Measurements from ENCODE around the gene UAP1L1. TPM values are rescaled to one million over a fixed set of nuclear protein-coding genes. Genes with fewer than 3 reads are reported as not detected.
A peak's percentile ranks its signal among the peaks of the same experiment; 100 is the strongest.

The UAP1L1 gene
- total RNA-seq, 2 experiments from 2014 or later: 63.1 to 66.8 TPM

DNA sequence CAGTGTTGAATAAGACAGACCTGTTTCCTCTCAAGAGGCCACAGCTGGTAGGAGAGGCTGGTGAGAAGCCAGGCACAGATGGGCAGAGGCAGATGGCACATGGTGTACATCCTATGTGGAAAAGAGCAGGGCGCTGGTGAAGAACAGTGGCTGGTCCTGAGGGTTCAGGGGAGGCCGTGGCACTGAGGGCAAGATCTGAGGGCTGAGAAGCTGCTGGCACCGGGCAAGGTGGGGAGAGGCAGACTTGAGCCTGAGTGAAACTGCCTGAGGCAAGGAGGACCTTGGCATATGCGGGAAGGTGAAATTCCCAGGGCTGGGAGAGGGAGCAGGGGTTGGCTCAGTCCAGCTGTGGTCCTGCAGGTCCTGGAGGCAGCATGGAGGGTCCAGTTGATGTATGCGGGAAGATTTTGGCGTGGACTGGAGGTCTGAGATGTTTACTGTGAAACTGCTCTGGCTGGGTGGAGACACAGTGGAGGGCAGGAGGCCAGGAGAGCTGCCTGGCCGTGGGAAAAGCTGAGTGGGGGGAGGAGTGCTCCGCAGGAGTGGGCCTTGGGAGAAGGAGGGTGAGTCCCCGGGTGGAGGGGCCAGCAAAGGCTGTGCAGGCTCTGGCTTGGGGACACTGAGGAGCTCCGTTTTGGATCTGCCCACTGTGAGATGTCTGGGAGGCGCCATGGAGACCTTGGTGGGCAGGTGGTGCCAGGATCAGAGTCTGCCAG, 12.1 kb downstream of the UAP1L1 start:
- Mint-ChIP-seq H3K27me3 (ENCODE audit: low read depth) (no peaks in the 10 kb centered on the region), H3K4me1 (ENCODE audit: low read depth) (peaks cover 38% of the 10 kb centered on the region), H3K4me3 (no peak overlapping the region), H3K9me3 (ENCODE audit: insufficient read depth) (no peaks in the 10 kb centered on the region), H3K27ac (peak overlapping the region; percentile 71), H3K36me3 (ENCODE audit: low read depth) (peaks cover 31% of the 10 kb centered on the region)
- CTCF ChIA-PET: interaction anchor here (0.6 to 5.0 kb wide), 6 partner anchors 13 to 272 kb away, joined by 3 to 67 read pairs (median 3); partner anchors contain the start of genes SAPCD2 and UAP1L1
- POLR2A ChIA-PET: interaction anchor here (1.7 kb wide), 1 partner anchor 151 kb away, joined by 4 read pairs; the partner anchor contains the start of gene TUBB4B
- DNase-seq (no peak), ATAC-seq (no peak)

DNA sequence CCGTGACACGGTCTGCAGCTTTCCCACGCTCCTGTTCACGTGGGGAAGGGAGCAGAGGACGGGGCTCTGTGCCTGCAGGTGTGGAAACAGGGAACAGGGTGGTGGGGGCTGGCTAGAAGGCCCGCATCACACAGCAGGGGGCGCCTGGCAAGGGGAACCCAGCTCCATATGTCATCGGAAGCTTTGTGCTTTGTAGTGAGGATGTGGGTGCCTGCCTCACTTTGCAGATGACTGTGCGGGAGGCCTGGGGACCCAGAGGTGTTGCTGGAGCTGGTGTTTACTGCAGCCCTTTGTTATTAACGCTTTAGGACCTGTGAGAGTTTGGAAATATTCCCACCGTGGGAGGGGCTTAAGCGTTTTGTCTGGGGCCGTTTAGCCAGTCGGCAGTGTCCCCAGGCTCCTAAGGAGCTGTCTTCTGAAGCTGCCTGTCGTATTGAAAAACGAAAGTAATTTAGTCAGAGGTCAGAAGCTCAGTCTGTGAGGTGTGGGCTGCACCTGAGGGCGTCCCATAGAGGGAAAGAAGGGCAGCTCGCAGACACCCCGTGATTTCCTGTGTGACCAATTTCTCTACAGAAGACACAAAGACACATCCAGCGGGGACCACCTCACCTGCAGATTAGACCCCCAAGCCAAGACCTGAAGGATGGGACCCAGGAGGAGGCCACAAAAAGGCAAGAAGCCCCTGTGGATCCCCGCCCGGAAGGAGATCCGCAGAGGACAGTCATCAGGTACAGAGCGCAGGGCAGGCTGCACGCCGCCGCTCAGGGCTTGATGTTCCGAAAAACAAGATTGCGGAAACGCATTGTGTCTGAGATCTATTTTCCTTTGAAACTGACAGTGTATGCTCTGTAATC, 18.6 kb downstream of the UAP1L1 start:
- CTCF ChIA-PET: interaction anchor here (0.8 to 2.5 kb wide), 27 partner anchors 9 to 327 kb away, joined by 3 to 41 read pairs (median 7); partner anchors contain the start of genes CYSRT1, DPP7, EXD3 and MAN1B1
- no peaks in the 10 kb centered on the region for H3K9me3 Mint-ChIP-seq (ENCODE audit: insufficient read depth)
- POLR2A ChIA-PET: interaction anchor here (0.7 to 2.4 kb wide), 13 partner anchors 9 to 148 kb away, joined by 3 to 44 read pairs (median 6); partner anchors contain the start of genes ANAPC2, MAN1B1, NDOR1 and SSNA1
- H3K4me3 Mint-ChIP-seq: peak overlapping the region; percentile 76
- peak overlapping the region; percentile 97 for H3K27ac Mint-ChIP-seq
- H3K36me3 Mint-ChIP-seq (ENCODE audit: low read depth): peaks cover 31% of the 10 kb centered on the region
- no peaks in the 10 kb centered on the region for H3K27me3 Mint-ChIP-seq (ENCODE audit: low read depth)
- DNase-seq: peak; percentile 94
- peaks cover 23% of the 10 kb centered on the region for H3K4me1 Mint-ChIP-seq (ENCODE audit: low read depth)
- ATAC-seq: peak; percentile 99

DNA sequence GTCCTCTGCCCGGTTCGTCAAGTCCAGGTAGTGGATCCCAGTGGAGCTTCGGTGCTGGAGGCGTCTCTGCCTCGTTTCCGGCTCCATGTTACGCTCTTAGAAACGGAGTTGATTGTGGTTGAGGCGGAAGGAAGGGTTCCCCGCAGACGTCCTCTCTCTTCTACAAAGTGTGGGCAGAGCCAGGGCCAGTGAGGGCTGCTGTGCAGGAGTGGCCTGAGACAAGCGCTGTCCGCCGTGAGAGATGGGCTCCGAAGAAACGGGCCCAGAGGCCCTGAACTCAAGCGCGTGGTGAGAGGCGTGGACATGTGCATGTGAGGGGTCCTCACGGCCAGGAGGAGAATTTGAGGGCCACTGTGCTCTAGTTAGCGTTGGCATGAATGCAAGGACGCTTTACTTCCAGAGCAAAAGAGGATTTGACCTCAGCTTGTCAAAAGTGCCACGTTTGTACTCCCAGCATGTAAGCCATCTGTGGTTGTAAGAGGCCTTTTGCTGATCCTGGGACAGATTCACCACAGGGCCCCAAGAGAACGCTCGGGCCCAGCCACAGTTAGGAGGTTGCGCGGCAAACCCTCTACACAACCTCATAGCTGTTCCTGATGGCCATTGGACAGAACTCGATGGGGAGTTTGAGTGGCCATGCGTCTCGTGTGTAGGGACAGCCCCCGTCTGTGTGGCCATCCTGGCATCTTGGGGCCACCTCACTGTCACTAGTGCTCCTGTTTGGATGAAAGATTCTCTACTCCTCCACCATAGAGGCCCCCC, 19.6 kb downstream of the UAP1L1 start:
- no peak for ATAC-seq
- Mint-ChIP-seq H3K27ac (peak overlapping the region; percentile 97), H3K27me3 (ENCODE audit: low read depth) (no peaks in the 10 kb centered on the region), H3K4me3 (peak overlapping the region; percentile 76), H3K4me1 (ENCODE audit: low read depth) (peaks cover 23% of the 10 kb centered on the region), H3K36me3 (ENCODE audit: low read depth) (peaks cover 28% of the 10 kb centered on the region), H3K9me3 (ENCODE audit: insufficient read depth) (no peaks in the 10 kb centered on the region)
- no peak for DNase-seq
- ChIA-PET POLR2A (interaction anchor here (1.6 to 2.4 kb wide), 6 partner anchors 10 to 144 kb away, joined by 7 to 44 read pairs (median 8); partner anchors contain the start of genes ANAPC2, MAN1B1, SSNA1 and TUBB4B), CTCF (interaction anchor here (0.7 to 2.5 kb wide), 14 partner anchors 8 to 140 kb away, joined by 4 to 41 read pairs (median 11); partner anchors contain the start of genes CYSRT1, DPP7, MAN1B1 and NPDC1)

DNA sequence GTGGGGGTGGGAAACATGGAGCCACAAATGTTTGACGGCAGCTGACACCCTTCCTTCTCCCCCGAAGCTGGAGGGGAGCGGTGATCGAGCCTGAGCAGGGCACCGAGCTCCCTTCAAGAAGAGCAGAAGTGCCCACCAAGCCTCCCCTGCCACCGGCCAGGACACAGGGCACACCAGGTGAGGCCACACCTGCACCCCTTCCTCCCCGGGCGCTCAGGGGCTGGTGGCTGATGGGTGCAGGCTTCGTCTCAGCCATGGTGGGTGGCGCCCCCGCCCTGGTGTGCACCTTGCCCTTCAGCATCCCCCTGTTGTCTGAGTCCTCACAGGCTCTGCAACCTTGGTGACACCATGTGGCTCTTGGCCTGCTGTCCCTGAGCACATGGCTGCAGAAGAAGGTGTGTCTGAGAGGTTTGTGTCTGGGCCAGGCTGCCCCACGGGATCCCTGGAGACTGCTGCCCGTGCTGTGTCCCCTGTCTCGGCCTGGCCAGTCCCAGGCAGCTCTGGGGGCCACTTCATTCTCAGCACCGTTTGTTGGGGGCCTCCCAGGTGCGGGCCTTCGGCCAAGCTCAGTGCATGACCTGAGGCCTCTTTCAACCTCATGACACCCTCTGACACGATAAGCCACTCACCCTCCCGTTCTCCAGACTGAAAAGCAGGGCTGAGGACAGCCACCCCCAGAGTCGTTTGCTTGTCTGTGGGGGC, 20.6 kb downstream of the UAP1L1 start:
- no peak overlapping the region for H3K27ac Mint-ChIP-seq

DNA sequence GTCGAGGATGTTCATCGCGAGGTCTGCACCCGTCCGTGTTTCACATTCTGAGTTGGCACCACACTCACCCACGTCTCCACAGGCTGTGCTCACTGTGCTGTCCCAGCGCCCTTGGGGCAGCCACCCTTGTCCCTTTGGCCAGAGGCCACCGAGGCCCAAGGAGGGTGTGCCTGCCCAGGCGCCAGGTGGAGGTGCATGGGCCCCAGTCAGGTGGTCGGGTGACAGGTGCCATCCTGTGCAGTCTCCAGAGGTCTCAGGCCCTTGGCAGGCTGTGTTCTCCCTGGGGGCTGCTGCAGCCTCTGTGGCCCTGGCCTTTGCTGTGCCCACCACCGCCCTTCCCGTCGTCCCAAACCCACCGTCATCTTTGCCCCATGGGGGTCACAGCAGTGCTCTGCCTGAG, 21.9 kb downstream of the UAP1L1 start:
- POLR2A ChIA-PET: no interaction called here
- CTCF ChIA-PET: no interaction called here
- H3K27ac Mint-ChIP-seq: no peak overlapping the region
- peaks cover 17% of the 10 kb centered on the region for H3K36me3 Mint-ChIP-seq (ENCODE audit: low read depth)
- H3K27me3 Mint-ChIP-seq (ENCODE audit: low read depth): no peaks in the 10 kb centered on the region
- H3K9me3 Mint-ChIP-seq (ENCODE audit: insufficient read depth): no peaks in the 10 kb centered on the region
- no peak for ATAC-seq
- no peak overlapping the region for H3K4me3 Mint-ChIP-seq
- peaks cover 20% of the 10 kb centered on the region for H3K4me1 Mint-ChIP-seq (ENCODE audit: low read depth)
- no peak for DNase-seq

More for the DNA sequence above, 20.6 kb downstream of the UAP1L1 start:
- no peak for DNase-seq
- no peak overlapping the region for H3K4me3 Mint-ChIP-seq
- H3K9me3 Mint-ChIP-seq (ENCODE audit: insufficient read depth): no peaks in the 10 kb centered on the region
- POLR2A ChIA-PET: no interaction called here
- H3K36me3 Mint-ChIP-seq (ENCODE audit: low read depth): peaks cover 20% of the 10 kb centered on the region
- H3K4me1 Mint-ChIP-seq (ENCODE audit: low read depth): peaks cover 21% of the 10 kb centered on the region
- no peaks in the 10 kb centered on the region for H3K27me3 Mint-ChIP-seq (ENCODE audit: low read depth)
- ATAC-seq: no peak
- CTCF ChIA-PET: interaction anchor here (0.7 kb wide), 1 partner anchor 63 kb away, joined by 4 read pairs; no protein-coding TSS in a partner anchor

DNA sequence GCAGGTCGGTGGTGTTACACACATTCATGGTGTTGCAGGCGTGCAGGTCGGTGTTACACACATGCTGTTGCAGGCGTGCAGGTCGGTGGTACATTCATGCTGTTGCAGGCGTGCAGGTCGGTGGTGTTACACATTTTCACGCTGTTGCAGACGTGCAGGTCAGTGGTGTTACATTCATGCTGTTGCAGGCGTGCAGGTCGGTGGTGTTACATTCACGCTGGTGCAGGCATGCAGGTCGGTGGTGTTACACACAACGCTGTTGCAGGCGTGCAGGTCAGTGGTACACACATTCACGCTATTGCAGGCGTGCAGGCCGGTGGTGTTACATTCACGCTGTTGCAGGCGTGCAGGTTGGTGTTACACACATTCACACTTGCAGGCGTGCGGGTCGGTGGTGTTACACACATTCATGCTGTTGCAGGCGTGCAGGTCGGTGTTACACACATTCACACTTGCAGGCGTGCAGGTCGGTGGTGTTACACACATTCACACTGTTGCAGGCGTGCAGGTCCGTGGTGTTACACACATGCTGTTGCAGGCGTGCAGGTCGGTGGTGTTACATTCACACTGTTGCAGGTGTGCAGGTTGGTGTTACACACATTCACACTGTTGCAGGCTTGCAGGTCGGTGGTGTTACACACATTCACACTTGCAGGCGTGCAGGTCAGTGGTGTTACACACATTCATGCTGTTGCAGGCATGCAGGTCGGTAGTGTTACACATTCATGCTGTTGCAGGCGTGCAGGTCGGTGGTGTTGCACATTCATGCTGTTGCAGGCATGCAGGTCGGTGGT, 26.1 kb downstream of the UAP1L1 start:
- CTCF ChIA-PET: interaction anchor here (1.4 to 2.6 kb wide), 2 partner anchors 8 to 133 kb away, joined by 3 to 9 read pairs; no protein-coding TSS in a partner anchor
- ATAC-seq (no peak), DNase-seq (no peak)
- no peaks in the 10 kb centered on the region for H3K27me3 Mint-ChIP-seq (ENCODE audit: low read depth)
- no peaks in the 10 kb centered on the region for H3K9me3 Mint-ChIP-seq (ENCODE audit: insufficient read depth)
- POLR2A ChIA-PET: no interaction called here
- H3K4me3 Mint-ChIP-seq: no peak overlapping the region
- peaks cover 2% of the 10 kb centered on the region for H3K36me3 Mint-ChIP-seq (ENCODE audit: low read depth)
- no peak overlapping the region for H3K27ac Mint-ChIP-seq
- no peaks in the 10 kb centered on the region for H3K4me1 Mint-ChIP-seq (ENCODE audit: low read depth)

DNA sequence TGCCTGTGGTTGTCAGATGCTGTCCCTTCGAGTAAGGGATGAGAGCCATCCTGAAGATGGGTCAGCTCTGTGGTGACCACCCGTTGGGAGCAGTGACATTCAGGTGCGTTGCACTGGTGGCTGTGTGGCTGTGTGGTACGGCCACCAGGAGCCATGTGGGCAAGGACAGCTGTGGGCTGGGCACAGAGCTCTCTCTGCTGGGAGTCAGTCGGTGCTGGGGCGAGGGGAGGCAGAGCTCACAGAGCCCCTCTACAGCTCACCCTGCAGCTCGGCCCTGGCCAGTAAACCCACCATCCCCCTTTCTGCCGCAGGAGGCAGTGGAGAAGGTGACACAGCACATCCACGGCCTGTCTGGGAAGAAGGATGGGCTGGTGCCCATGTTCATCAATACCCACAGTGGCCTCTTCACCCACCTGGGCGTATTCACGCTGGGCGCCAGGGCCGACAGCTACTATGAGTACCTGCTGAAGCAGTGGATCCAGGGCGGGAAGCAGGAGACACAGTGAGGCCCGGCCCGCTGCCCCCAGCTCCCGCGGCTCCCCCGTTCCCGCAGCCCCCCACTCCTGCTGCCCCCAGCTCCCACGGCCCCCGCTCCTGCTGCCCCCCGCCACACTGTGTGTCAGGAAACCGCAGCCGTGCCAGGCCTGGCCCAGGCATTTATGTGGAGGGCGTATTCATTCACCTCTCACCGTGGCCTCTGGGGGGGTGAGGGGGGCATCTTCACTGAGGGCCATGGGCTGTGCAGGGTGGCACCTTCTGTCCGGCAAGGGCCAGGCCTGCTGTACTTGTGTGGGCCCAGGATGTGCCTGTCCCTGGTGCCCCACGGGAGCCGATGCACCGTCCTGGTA, 28.7 kb downstream of the UAP1L1 start:
- no peaks in the 10 kb centered on the region for H3K27me3 Mint-ChIP-seq (ENCODE audit: low read depth)
- no peak for ATAC-seq
- H3K27ac Mint-ChIP-seq: no peak overlapping the region
- no peaks in the 10 kb centered on the region for H3K4me1 Mint-ChIP-seq (ENCODE audit: low read depth)
- peaks cover 8% of the 10 kb centered on the region for H3K36me3 Mint-ChIP-seq (ENCODE audit: low read depth)
- CTCF ChIA-PET: interaction anchor here (0.9 to 2.6 kb wide), 4 partner anchors 10 to 130 kb away, joined by 3 to 9 read pairs (median 4); no protein-coding TSS in a partner anchor
- no peak overlapping the region for H3K4me3 Mint-ChIP-seq
- POLR2A ChIA-PET: interaction anchor here (0.7 to 3.7 kb wide), 2 partner anchors 9 to 10 kb away, joined by 3 to 10 read pairs; no protein-coding TSS in a partner anchor
- DNase-seq: no peak
- H3K9me3 Mint-ChIP-seq (ENCODE audit: insufficient read depth): no peaks in the 10 kb centered on the region

DNA sequence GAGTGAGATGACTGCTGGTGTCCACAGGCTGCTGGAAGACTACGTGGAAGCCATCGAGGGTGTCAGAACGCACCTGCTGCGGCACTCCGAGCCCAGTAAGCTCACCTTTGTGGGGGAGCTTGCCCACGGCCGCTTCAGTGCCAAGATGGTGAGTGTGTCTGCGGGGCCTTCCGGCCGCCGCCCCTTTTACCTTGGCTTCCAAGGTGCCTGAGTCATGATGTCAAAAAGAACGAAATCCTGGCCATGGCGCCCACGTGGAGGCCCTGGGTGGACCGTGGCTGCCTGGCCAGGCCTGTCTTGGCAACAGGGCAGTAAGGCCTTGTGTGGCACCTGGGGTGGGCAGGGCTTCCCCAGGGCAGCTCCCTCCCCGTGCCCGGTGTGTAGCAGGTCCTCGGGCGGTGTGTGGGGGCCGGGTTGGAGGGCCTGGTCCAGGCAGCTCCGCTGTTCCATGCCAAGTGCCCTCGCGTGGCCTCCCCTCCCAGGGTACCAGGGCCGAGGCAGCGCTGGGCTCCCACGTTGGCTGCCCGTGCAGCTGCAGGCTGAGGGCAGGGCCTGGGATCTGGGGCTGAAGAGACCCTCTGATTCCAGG, 29.4 kb downstream of the UAP1L1 start:
- POLR2A ChIA-PET: interaction anchor here (0.7 to 3.7 kb wide), 2 partner anchors 9 to 10 kb away, joined by 3 to 10 read pairs; no protein-coding TSS in a partner anchor
- CTCF ChIA-PET: interaction anchor here (1.1 to 1.7 kb wide), 2 partner anchors 11 to 130 kb away, joined by 4 to 5 read pairs; no protein-coding TSS in a partner anchor
- no peak overlapping the region for H3K4me3 Mint-ChIP-seq
- H3K36me3 Mint-ChIP-seq (ENCODE audit: low read depth): peaks cover 10% of the 10 kb centered on the region
- no peaks in the 10 kb centered on the region for H3K27me3 Mint-ChIP-seq (ENCODE audit: low read depth)
- no peaks in the 10 kb centered on the region for H3K4me1 Mint-ChIP-seq (ENCODE audit: low read depth)
- no peak overlapping the region for H3K27ac Mint-ChIP-seq
- no peak for DNase-seq
- no peaks in the 10 kb centered on the region for H3K9me3 Mint-ChIP-seq (ENCODE audit: insufficient read depth)
- no peak for ATAC-seq

DNA sequence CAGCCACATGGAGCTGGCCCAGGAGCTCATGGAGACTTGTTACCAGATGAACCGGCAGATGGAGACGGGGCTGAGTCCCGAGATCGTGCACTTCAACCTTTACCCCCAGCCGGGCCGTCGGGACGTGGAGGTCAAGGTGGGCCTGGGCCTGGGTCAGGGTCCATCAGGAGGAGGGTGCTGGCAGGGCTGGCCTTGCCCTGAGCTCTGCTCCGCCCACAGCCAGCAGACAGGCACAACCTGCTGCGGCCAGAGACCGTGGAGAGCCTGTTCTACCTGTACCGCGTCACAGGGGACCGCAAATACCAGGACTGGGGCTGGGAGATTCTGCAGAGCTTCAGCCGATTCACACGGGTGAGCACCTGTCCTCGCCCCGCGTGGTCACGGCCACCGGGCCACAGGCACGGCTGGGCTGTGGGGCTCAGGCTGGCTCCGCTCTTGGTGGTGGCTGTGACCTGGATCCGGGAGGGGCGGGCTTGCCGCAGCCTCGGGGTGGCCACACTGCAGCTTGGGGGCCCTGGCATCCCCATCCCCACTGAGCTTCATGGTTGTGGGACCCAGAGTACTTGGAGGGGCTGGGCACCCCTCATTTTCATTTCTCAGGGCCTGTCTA, 30.1 kb downstream of the UAP1L1 start:
- H3K4me1 Mint-ChIP-seq (ENCODE audit: low read depth): no peaks in the 10 kb centered on the region
- ATAC-seq: no peak
- POLR2A ChIA-PET: interaction anchor here (0.9 to 3.7 kb wide), 2 partner anchors 11 to 23 kb away, joined by 3 to 10 read pairs; no protein-coding TSS in a partner anchor

More for the DNA sequence above, 30.1 kb downstream of the UAP1L1 start:
- Mint-ChIP-seq H3K36me3 (ENCODE audit: low read depth) (peaks cover 10% of the 10 kb centered on the region), H3K27ac (no peak overlapping the region), H3K27me3 (ENCODE audit: low read depth) (no peaks in the 10 kb centered on the region), H3K4me3 (no peak overlapping the region), H3K9me3 (ENCODE audit: insufficient read depth) (no peaks in the 10 kb centered on the region)
- no peak for DNase-seq
- CTCF ChIA-PET: interaction anchor here (1.1 to 1.7 kb wide), 2 partner anchors 12 to 129 kb away, joined by 4 to 5 read pairs; no protein-coding TSS in a partner anchor
